Liver (tissue), 9 donors: ENCODE data around the gene ZNF133. TPM values are rescaled to one million over a fixed set of nuclear protein-coding genes. Genes with fewer than 3 reads are reported as not detected.
"Not testable (repeated sequence)": the region's sequence is repeated elsewhere in the genome, so short reads cannot be mapped to it uniquely, and the experiment has no call there.

Experiments
- DNase-seq: peaks from one replicate; pipeline ENCODE4 v3.0.0-alpha.2; 2017; ENCODE audit warnings: low spot score
- H3K27ac ChIP-seq, 2 donors: one replicate each; pipeline ENCODE4 v1.7.0; 2013; ENCODE audit warnings: inconsistent platforms in 2 of 2, low read length in 2 of 2, control low read depth in 1 of 2, low read depth in 1 of 2, mild to moderate bottlenecking in 1 of 2
- H3K27me3 ChIP-seq, 4 donors: one replicate each; pipeline versions ENCODE4 v1.6.1 to v1.7.0; 2013; ENCODE audit warnings: low read length in 3 of 4, inconsistent platforms in 1 of 4, mild to moderate bottlenecking in 1 of 4, moderate library complexity in 1 of 4; ENCODE audit not compliant: control insufficient read depth in 4 of 4, insufficient read depth in 4 of 4
- H3K36me3 ChIP-seq, 4 donors: one replicate each; pipeline versions ENCODE4 v1.6.1 to v1.7.0; 2013; ENCODE audit warnings: low read length in 3 of 4, mild to moderate bottlenecking in 3 of 4, low read depth in 1 of 4, moderate library complexity in 1 of 4; ENCODE audit not compliant: control insufficient read depth in 4 of 4, insufficient read depth in 3 of 4
- H3K4me1 ChIP-seq, 4 donors: one replicate each; pipeline versions ENCODE4 v1.6.1 to v1.7.0; 2013; ENCODE audit warnings: low read length in 3 of 4, mild to moderate bottlenecking in 3 of 4, moderate library complexity in 1 of 4; ENCODE audit not compliant: control insufficient read depth in 4 of 4, insufficient read depth in 4 of 4
- H3K4me3 ChIP-seq, 3 donors: one replicate each; pipeline versions ENCODE4 v1.6.1 to v1.7.0; 2013; ENCODE audit warnings: low read length in 3 of 3, control low read depth in 1 of 3, low read depth in 1 of 3, mild to moderate bottlenecking in 1 of 3
- H3K9ac ChIP-seq, 2 donors: one replicate each; pipeline ENCODE4 v1.7.0; 2013; ENCODE audit warnings: low read length in 2 of 2, mild to moderate bottlenecking in 2 of 2, moderate library complexity in 2 of 2, control low read depth in 1 of 2, low read depth in 1 of 2
- H3K9me3 ChIP-seq, 4 donors: one replicate each; pipeline versions ENCODE4 v1.6.1 to v1.7.0; 2013; ENCODE audit warnings: low read length in 3 of 4; ENCODE audit not compliant: control insufficient read depth in 4 of 4
- EGR1 ChIP-seq, 2 donors: IDR thresholded peaks; 2 replicates each; pipeline ENCODE4 v1.6.1; 2016 to 2018; ENCODE audit warnings: antibody characterized with exemption in 2 of 2, low read depth in 2 of 2
- FOXA1 ChIP-seq: IDR thresholded peaks from 2 replicates; pipeline ENCODE4 v1.6.1; 2016; ENCODE audit warnings: antibody characterized with exemption
- FOXA2 ChIP-seq: IDR thresholded peaks from 2 replicates; pipeline ENCODE4 v1.6.1; 2016; ENCODE audit warnings: antibody characterized with exemption
- GABPA ChIP-seq, 2 donors: IDR thresholded peaks in 1 of 2; conservative IDR thresholded peaks in 1 of 2; 2 replicates each; pipeline ENCODE4 v1.6.1; 2016; ENCODE audit warnings: antibody characterized with exemption in 2 of 2, mild to moderate bottlenecking in 1 of 2, moderate library complexity in 1 of 2
- HNF4A ChIP-seq, 2 donors: conservative IDR thresholded peaks; 2 replicates each; pipeline ENCODE4 v1.6.1; 2016; ENCODE audit warnings: antibody characterized with exemption in 2 of 2, mild to moderate bottlenecking in 2 of 2
- HNF4G ChIP-seq: IDR thresholded peaks from 2 replicates; pipeline ENCODE4 v1.6.1; 2016; ENCODE audit warnings: antibody characterized with exemption
- JUND ChIP-seq, 2 donors: IDR thresholded peaks; 2 replicates each; pipeline ENCODE4 v1.6.1; 2016; ENCODE audit warnings: antibody characterized with exemption in 2 of 2
- NR2F2 ChIP-seq: IDR thresholded peaks from 2 replicates; pipeline ENCODE4 v1.6.1; 2016; ENCODE audit warnings: antibody characterized with exemption
- RAD21 ChIP-seq, 2 donors: IDR thresholded peaks; 2 replicates each; pipeline ENCODE4 v1.6.1; 2016; ENCODE audit warnings: antibody characterized with exemption in 2 of 2, mild to moderate bottlenecking in 2 of 2
- SP1 ChIP-seq: IDR thresholded peaks from 2 replicates; pipeline ENCODE4 v1.6.1; 2018; ENCODE audit warnings: antibody characterized with exemption, mild to moderate bottlenecking
- TAF1 ChIP-seq: conservative IDR thresholded peaks from 2 replicates; pipeline ENCODE4 v1.6.1; 2016; ENCODE audit warnings: antibody characterized with exemption, mild to moderate bottlenecking
- YY1 ChIP-seq: IDR thresholded peaks from 2 replicates; pipeline ENCODE4 v1.6.1; 2016; ENCODE audit warnings: antibody characterized with exemption, mild to moderate bottlenecking
- WGBS: extraction: QIAGEN DNeasy Blood & Tissue Kit; methylation state at CpG from one replicate; pipeline ENCODE4 v1.1.7; 2013; 5-methylcytosine and 5-hydroxymethylcytosine counted together
- polyA plus RNA-seq, 2 donors: library from polyadenylated mRNA; stranded (reverse) in 1 of 2; unstranded in 1 of 2; fragments of 200-250 nt in 1 of 2; fragments of >200 nt in 1 of 2; fragmentation: Nextera tagmentation in 1 of 2; extraction: Ambion mirVana in 1 of 2; gene quantifications; one replicate each; pipeline versions ENCODE4 v1.2.1 to v1.2.3, GENCODE V29; 2013 to 2015
- total RNA-seq, 2 donors: library from RNA; depleted of rRNA; stranded (reverse); fragments of >200 nt; gene quantifications; one replicate each; pipeline ENCODE4 v1.2.3, GENCODE V29; 2014
- TF ChIP-seq, protein P1 (sequence below): fragments of 150-350 bp; IDR thresholded peaks from 2 replicates; pipeline ENCODE4 v1.5.1; 2017; ENCODE audit warnings: improper control_type of control experiment, low read depth, low read length; ENCODE audit not compliant: missing input control
- TF ChIP-seq, protein P2 (sequence below): IDR thresholded peaks from 2 replicates; pipeline ENCODE4 v1.6.1; 2016; ENCODE audit warnings: antibody characterized with exemption
- TF ChIP-seq, protein P3 (sequence below): IDR thresholded peaks from 2 replicates; pipeline ENCODE4 v1.6.1; 2016; ENCODE audit warnings: antibody characterized with exemption, mild to moderate bottlenecking
- donor health status: healthy.
- donor health status: healthy.
- donor health status: healthy.
- donor health status: healthy.
- donor health status: healthy.

The ZNF133 gene
- total and polyA plus RNA-seq, 4 donors: 3.4 to 9.5 (median 6.0) TPM

DNA sequence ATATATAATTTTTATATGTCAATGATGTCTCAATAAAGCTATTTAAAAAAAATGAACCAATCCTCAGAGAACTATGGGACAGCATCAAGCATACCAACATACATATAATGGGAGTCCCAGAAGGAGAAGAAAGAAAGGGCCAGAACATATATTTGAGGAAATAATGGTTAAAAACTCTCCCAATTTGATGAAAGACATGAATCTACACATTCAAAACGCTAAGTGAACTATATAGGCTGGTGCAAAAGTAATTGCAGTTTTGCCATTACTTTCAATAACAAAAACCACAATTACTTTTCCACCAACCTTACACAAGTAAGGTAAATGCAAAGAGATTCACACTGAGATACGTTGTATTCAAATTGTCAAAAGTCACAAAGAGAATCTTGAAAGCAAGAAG, 43.4 kb downstream of the ZNF133 start (continued):
- TF ChIP-seq, protein P1, sequence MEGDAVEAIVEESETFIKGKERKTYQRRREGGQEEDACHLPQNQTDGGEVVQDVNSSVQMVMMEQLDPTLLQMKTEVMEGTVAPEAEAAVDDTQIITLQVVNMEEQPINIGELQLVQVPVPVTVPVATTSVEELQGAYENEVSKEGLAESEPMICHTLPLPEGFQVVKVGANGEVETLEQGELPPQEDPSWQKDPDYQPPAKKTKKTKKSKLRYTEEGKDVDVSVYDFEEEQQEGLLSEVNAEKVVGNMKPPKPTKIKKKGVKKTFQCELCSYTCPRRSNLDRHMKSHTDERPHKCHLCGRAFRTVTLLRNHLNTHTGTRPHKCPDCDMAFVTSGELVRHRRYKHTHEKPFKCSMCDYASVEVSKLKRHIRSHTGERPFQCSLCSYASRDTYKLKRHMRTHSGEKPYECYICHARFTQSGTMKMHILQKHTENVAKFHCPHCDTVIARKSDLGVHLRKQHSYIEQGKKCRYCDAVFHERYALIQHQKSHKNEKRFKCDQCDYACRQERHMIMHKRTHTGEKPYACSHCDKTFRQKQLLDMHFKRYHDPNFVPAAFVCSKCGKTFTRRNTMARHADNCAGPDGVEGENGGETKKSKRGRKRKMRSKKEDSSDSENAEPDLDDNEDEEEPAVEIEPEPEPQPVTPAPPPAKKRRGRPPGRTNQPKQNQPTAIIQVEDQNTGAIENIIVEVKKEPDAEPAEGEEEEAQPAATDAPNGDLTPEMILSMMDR: no peak

DNA sequence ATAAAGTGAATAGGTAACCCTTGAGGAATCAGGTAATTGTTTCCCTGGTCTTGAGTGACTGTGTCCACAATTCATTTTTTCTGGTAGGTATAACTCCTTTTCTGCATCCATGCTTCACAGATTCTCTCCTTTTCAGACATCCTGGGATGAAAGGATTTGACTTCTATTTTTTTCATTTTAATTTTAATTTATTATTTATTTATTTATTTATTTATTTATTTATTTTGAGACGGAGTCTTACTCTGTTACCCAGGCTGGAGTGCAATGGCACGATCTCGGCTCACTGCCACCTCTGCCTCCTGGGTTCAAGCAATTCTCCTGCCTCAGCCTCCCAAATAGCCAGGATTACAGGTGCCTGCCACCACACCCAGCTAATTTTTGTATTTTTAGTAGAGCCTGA, 61.4 kb downstream of the ZNF133 start:
- H3K9ac ChIP-seq, DNase-seq, H3K27me3 ChIP-seq, H3K27ac ChIP-seq, H3K4me1 ChIP-seq, H3K4me3 ChIP-seq, H3K36me3 ChIP-seq, H3K9me3 ChIP-seq: not testable (repeated sequence)
- 59% methylated on average over 3 of the region's 3 CpGs for WGBS

DNA sequence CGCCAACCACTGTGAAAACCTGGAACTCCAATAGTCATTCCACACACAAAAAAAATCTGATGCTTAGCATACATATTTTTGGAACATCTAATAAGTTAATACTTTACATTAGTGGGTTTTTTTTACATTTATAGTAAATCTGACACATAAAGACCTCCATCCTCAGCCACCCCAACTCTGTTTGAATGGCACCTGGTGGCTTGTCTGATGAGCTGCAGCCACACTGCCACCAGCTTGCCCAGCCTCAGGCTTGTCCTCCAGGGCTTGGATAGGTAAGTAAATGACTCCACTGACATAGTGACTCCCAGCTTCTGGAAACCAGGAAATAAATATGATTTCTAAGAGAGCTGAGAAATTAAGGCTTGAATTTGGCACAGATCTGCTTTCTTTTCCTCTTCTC, 71.5 kb downstream of the ZNF133 start:
- no peak overlapping the region for H3K4me3 ChIP-seq
- H3K27me3 ChIP-seq: no peaks in the 10 kb centered on the region
- H3K4me1 ChIP-seq: no peaks in the 10 kb centered on the region
- H3K27ac ChIP-seq: no peak overlapping the region
- TF ChIP-seq FOXA1 (no peak), HNF4A (conservative IDR thresholded peaks at IDR 0.05) (no peak), TAF1 (no peak), YY1 (no peak), RAD21 (IDR thresholded peaks at IDR 0.05) (no peak), SP1 (no peak), FOXA2 (no peak)
- H3K9me3 ChIP-seq: no peaks in the 10 kb centered on the region
- 99% methylated on average over 1 of the region's 1 CpG for WGBS
- no peak for DNase-seq
- H3K36me3 ChIP-seq: no peaks in the 10 kb centered on the region
- H3K9ac ChIP-seq: no peak overlapping the region

DNA sequence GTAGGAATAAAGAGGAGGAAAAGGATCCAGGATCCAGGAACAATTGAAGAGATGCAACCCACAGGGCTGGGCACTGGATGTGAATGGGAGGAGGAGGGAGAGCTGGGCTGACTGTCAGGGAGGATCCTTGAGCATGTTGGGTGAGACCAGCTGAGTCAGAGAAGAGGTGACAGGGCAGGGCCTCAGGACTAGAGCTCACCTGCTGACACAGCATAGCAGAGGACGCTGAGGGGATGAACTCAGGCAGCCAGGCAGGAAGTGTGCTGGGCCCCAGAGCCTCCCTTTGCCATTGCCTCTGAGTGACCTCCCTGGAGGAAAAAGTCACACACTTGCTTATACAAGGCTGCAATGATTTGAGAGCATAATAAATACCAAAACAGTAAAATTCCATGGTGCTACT, 72.3 kb downstream of the ZNF133 start:
- TF ChIP-seq JUND (IDR thresholded peaks at IDR 0.05): no peak
- TF ChIP-seq FOXA1: no peak
- TF ChIP-seq GABPA (IDR thresholded peaks at IDR 0.05 in 1 of 2, conservative IDR thresholded peaks at IDR 0.05 in 1 of 2): no peak
- TF ChIP-seq, protein P2, sequence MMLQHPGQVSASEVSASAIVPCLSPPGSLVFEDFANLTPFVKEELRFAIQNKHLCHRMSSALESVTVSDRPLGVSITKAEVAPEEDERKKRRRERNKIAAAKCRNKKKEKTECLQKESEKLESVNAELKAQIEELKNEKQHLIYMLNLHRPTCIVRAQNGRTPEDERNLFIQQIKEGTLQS: no peak
- Histone ChIP-seq H3K9ac (no peak overlapping the region), H3K4me3 (no peak overlapping the region), H3K27ac (no peak overlapping the region), H3K36me3 (no peaks in the 10 kb centered on the region), H3K4me1 (no peaks in the 10 kb centered on the region), H3K9me3 (no peaks in the 10 kb centered on the region), H3K27me3 (no peaks in the 10 kb centered on the region)
- 47% methylated on average over 1 of the region's 1 CpG for WGBS
- DNase-seq: no peak

DNA sequence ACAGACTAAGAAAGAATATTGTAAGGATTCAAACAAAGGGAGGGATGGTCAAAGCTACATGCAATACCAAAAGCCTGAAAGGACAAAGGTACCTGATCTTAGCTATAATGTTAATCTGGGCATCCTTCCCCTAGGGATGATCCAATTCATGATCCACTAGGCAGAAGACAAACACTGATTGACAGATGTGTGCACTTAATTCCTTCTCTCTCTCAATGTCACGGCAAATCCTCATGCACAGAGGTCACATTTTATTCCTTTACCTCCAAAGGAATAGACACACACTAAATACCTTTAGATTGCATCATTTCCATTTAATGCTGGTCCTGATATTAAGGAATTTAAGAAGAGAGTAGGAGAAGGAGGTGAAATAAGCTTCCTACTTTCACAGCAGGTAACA, 73.4 kb downstream of the ZNF133 start:
- no peak overlapping the region for H3K27ac ChIP-seq
- no peak overlapping the region for H3K9ac ChIP-seq
- DNase-seq: no peak
- H3K4me3 ChIP-seq: no peak overlapping the region
- 98% methylated on average over 1 of the region's 1 CpG for WGBS
- no peaks in the 10 kb centered on the region for H3K27me3 ChIP-seq
- no peaks in the 10 kb centered on the region for H3K4me1 ChIP-seq
- H3K36me3 ChIP-seq: no peaks in the 10 kb centered on the region
- no peaks in the 10 kb centered on the region for H3K9me3 ChIP-seq
- TF ChIP-seq HNF4G (no peak), EGR1 (IDR thresholded peaks at IDR 0.05; ENCODE audit: low read depth in 2 of 2) (no peak), SP1 (no peak), FOXA2 (no peak), NR2F2 (no peak), TAF1 (no peak), JUND (IDR thresholded peaks at IDR 0.05) (no peak)
- TF ChIP-seq, protein P1: no peak
- TF ChIP-seq, protein P3, sequence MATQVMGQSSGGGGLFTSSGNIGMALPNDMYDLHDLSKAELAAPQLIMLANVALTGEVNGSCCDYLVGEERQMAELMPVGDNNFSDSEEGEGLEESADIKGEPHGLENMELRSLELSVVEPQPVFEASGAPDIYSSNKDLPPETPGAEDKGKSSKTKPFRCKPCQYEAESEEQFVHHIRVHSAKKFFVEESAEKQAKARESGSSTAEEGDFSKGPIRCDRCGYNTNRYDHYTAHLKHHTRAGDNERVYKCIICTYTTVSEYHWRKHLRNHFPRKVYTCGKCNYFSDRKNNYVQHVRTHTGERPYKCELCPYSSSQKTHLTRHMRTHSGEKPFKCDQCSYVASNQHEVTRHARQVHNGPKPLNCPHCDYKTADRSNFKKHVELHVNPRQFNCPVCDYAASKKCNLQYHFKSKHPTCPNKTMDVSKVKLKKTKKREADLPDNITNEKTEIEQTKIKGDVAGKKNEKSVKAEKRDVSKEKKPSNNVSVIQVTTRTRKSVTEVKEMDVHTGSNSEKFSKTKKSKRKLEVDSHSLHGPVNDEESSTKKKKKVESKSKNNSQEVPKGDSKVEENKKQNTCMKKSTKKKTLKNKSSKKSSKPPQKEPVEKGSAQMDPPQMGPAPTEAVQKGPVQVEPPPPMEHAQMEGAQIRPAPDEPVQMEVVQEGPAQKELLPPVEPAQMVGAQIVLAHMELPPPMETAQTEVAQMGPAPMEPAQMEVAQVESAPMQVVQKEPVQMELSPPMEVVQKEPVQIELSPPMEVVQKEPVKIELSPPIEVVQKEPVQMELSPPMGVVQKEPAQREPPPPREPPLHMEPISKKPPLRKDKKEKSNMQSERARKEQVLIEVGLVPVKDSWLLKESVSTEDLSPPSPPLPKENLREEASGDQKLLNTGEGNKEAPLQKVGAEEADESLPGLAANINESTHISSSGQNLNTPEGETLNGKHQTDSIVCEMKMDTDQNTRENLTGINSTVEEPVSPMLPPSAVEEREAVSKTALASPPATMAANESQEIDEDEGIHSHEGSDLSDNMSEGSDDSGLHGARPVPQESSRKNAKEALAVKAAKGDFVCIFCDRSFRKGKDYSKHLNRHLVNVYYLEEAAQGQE: no peak
- TF ChIP-seq, protein P2: no peak
